Gastrocnemius medialis (tissue), 4 donors: ENCODE data around the gene RNF220.

Source experiments
- POLR2A ChIP-seq, 2 donors: fragments of 450-650 bp; IDR thresholded peaks; one replicate each; pipeline ENCODE4 v1.6.1; 2017; ENCODE audit warnings: antibody characterized with exemption in 2 of 2, mild to moderate bottlenecking in 2 of 2, moderate library complexity in 2 of 2
- TF ChIP-seq, protein P1 (sequence below), 5 experiments: fragments of 450-650 bp in 3 of 5; fragments of 200-600 bp in 2 of 5; sonication (generic) in 2 of 5; IDR thresholded peaks in 4 of 5; conservative IDR thresholded peaks in 1 of 5; 1 replicate in 4 of 5; 2 replicates in 1 of 5; pipeline ENCODE4 v1.5.1; 2016 to 2019; ENCODE audit warnings: antibody characterized with exemption in 5 of 5, mild to moderate bottlenecking in 3 of 5, moderate library complexity in 3 of 5

DNA sequence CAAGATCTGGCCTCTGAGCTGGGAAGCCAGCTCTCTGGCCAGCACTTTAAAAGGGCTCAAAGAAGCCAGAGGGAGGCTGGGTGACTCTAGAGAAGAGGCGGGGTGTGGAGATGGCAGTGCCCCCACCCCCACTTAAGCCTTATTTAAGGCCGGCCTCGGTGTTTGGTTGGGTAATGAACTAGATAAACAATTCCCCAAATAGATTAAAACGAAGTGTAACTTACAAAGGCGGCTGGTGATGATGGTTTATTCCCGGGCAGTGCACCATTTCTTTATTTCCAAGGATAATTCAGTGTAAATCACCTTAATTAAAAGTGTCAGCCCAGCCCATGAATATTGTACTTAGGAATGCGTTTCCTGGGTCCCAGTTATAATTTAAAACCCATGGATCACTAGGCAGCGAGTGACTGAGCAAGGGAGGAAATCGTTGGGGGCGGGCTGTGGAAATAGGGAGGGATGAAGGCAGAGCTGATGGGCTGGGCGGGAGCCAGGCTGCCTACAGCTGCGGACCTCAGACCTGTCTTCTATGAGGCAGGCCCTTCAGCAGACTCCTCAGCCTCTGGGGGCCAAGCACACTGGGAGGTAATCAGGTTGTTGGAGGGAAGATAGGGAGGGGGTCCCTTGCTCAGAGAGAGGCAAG lies 214.3 kb downstream of the RNF220 start:
- TF ChIP-seq, protein P1, sequence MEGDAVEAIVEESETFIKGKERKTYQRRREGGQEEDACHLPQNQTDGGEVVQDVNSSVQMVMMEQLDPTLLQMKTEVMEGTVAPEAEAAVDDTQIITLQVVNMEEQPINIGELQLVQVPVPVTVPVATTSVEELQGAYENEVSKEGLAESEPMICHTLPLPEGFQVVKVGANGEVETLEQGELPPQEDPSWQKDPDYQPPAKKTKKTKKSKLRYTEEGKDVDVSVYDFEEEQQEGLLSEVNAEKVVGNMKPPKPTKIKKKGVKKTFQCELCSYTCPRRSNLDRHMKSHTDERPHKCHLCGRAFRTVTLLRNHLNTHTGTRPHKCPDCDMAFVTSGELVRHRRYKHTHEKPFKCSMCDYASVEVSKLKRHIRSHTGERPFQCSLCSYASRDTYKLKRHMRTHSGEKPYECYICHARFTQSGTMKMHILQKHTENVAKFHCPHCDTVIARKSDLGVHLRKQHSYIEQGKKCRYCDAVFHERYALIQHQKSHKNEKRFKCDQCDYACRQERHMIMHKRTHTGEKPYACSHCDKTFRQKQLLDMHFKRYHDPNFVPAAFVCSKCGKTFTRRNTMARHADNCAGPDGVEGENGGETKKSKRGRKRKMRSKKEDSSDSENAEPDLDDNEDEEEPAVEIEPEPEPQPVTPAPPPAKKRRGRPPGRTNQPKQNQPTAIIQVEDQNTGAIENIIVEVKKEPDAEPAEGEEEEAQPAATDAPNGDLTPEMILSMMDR (IDR thresholded peaks at IDR 0.05 in 4 of 5, conservative IDR thresholded peaks at IDR 0.05 in 1 of 5), result no peak
- TF ChIP-seq POLR2A (IDR thresholded peaks at IDR 0.05), result no peak
